Kidney epithelial cell (primary cell): ENCODE measurements around the gene THBS3. TPM values are rescaled to one million over a fixed set of nuclear protein-coding genes. Genes with fewer than 3 reads are reported as not detected.
"Not testable (repeated sequence)": the region's sequence is repeated elsewhere in the genome, so short reads cannot be mapped to it uniquely, and the experiment has no call there.

ENCODE experiments used
- DNase-seq: peaks from one replicate; pipeline ENCODE4 v3.0.0-alpha.2; 2010; ENCODE audit warnings: low read depth
- H3K27me3 ChIP-seq: 2 replicates; pipeline ENCODE4 v1.6.0; 2011; ENCODE audit warnings: low read length; ENCODE audit not compliant: control insufficient read depth, insufficient read depth
- H3K36me3 ChIP-seq: 2 replicates; pipeline ENCODE4 v1.5.1; 2011; ENCODE audit warnings: low read length; ENCODE audit not compliant: control insufficient read depth, insufficient read depth
- H3K4me3 ChIP-seq: 2 replicates; pipeline ENCODE4 v1.5.1; 2011; ENCODE audit warnings: low read depth, mild to moderate bottlenecking, control low read depth, low read length
- total RNA-seq: library from RNA; depleted of rRNA; stranded (reverse); fragments of >200 nt; gene quantifications from 2 replicates; pipeline ENCODE4 v1.2.3, GENCODE V29; 2015
- TF ChIP-seq, protein P1 (sequence below): IDR thresholded peaks from 2 replicates; pipeline ENCODE4 v1.5.1; 2011; ENCODE audit warnings: mild to moderate bottlenecking, moderate library complexity, low read length, control low read depth, inconsistent platforms; ENCODE audit not compliant: insufficient read depth, poor library complexity, severe bottlenecking

THBS3 gene
- total RNA-seq, 1 donor from 2014 or later, result 51.5 TPM

GRCh38 chr1:155227261-155228095, 19.8 kb upstream of the THBS3 start:
- TF ChIP-seq, protein P1, sequence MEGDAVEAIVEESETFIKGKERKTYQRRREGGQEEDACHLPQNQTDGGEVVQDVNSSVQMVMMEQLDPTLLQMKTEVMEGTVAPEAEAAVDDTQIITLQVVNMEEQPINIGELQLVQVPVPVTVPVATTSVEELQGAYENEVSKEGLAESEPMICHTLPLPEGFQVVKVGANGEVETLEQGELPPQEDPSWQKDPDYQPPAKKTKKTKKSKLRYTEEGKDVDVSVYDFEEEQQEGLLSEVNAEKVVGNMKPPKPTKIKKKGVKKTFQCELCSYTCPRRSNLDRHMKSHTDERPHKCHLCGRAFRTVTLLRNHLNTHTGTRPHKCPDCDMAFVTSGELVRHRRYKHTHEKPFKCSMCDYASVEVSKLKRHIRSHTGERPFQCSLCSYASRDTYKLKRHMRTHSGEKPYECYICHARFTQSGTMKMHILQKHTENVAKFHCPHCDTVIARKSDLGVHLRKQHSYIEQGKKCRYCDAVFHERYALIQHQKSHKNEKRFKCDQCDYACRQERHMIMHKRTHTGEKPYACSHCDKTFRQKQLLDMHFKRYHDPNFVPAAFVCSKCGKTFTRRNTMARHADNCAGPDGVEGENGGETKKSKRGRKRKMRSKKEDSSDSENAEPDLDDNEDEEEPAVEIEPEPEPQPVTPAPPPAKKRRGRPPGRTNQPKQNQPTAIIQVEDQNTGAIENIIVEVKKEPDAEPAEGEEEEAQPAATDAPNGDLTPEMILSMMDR, result no peak
- Histone ChIP-seq H3K36me3 (no peaks in the 10 kb centered on the region), H3K4me3 (peak overlapping the region; percentile 59), H3K27me3 (no peaks in the 10 kb centered on the region)
- DNase-seq, result peak; percentile 94

DNA sequence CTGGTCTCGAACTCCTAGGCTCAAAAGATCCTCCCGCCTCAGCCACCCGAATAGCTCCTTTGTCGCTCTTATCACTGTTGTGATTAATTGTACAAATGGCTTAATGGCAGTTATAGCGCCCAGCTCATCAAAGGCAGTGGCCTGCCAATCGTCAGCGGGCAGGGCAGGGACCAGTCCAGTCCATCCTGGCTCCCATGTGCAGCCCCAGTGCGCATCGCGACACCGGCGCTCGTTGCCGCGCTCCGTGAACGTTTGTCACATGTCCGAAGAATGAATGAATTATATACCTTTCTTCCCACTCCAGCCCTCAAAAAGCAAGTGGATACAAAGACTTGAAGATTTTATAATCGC, 19.2 kb upstream of the THBS3 start:
- no peak for DNase-seq

GRCh38 chr1:155226188-155226909, 18.7 kb upstream of the THBS3 start:
- no peaks in the 10 kb centered on the region for H3K36me3 ChIP-seq
- no peaks in the 10 kb centered on the region for H3K27me3 ChIP-seq
- peak overlapping the region; percentile 59 for H3K4me3 ChIP-seq
- no peak for DNase-seq
- TF ChIP-seq, protein P1, result peak; percentile 77

More for the DNA sequence above, 19.2 kb upstream of the THBS3 start:
- peak overlapping the region; percentile 59 for H3K4me3 ChIP-seq
- TF ChIP-seq, protein P1, result no peak
- no peaks in the 10 kb centered on the region for H3K27me3 ChIP-seq
- no peaks in the 10 kb centered on the region for H3K36me3 ChIP-seq

GRCh38 chr1:155225404-155225759, 17.7 kb upstream of the THBS3 start:
- DNase-seq, H3K4me3 ChIP-seq, H3K27me3 ChIP-seq, H3K36me3 ChIP-seq: not testable (repeated sequence)

- Histone ChIP-seq H3K4me3 (no peak overlapping the region), H3K27me3 (no peaks in the 10 kb centered on the region), H3K36me3 (no peaks in the 10 kb centered on the region)
- DNase-seq, result no peak
- TF ChIP-seq, protein P1, result no peak
Measured at GRCh38 chr1:155223047-155223446, 15.3 kb upstream of the THBS3 start.

DNA sequence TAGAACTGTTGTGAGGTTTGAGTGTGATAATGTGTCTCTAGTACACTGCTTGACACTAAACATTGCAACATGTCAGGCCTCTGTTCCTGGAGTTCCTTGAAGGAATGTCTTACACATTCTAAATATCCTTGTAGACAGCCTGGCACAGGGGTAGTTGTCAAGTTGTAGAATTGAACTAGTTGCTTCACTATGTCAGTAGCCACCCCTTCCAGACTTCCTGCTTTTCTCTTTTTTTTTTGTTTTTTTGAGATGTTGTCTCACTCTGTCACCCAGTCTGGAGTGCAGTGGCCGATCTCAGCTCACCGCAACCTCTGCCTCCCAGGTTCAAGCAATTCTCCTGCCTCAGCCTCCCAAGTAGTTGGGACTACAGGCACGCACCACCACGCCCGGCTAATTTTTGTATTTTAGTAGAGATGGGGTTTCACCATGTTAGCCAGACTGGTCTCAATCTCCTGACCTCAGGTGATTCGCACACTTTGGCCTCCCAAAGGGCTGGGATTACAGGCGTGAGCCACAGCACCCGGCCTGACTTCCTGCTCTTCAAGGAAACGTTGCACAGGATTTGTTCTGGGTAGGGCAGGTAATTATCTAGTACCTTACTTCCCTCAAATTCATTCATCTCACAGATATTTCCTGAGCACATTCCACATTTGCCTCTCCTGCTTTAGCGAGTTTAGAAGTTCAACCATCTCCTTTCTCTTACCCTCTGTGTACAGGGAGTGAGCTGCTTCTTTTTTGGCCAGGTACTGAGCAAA, 12.7 kb upstream of the THBS3 start:
- H3K27me3 ChIP-seq, H3K36me3 ChIP-seq, H3K4me3 ChIP-seq, DNase-seq: not testable (repeated sequence)
